Transverse colon (tissue), 4 donors: Measurements from ENCODE around the gene ZNF445. TPM values are rescaled to one million over a fixed set of nuclear protein-coding genes. Genes with fewer than 3 reads are reported as not detected.

Experiments used
- DNase-seq: peaks from one replicate; pipeline ENCODE4 v3.0.0-alpha.2; 2019
- H3K27ac ChIP-seq, 4 donors: fragments of 200-600 bp; sonication (generic); 2 replicates each; pipeline ENCODE4 v1.5.1; 2016 to 2018; ENCODE audit warnings: inconsistent platforms in 4 of 4
- H3K27me3 ChIP-seq: fragments of 200-600 bp; sonication (generic); 2 replicates; pipeline ENCODE4 v1.5.1; 2017; ENCODE audit warnings: inconsistent platforms
- H3K36me3 ChIP-seq, 4 donors: fragments of 200-600 bp; sonication (generic); 2 replicates each; pipeline ENCODE4 v1.5.1; 2017 to 2019; ENCODE audit warnings: inconsistent platforms in 4 of 4
- H3K4me1 ChIP-seq, 4 donors: fragments of 200-600 bp; sonication (generic); 2 replicates each; pipeline ENCODE4 v1.5.1; 2017 to 2020; ENCODE audit warnings: inconsistent platforms in 4 of 4
- H3K4me3 ChIP-seq, 4 donors: fragments of 200-600 bp; sonication (generic); 1 replicate in 1 of 4; 2 replicates in 3 of 4; pipeline versions ENCODE4 v1.5.1 to v1.6.1; 2017 to 2019; ENCODE audit warnings: inconsistent platforms in 4 of 4
- H3K9me3 ChIP-seq, 2 donors: fragments of 200-600 bp; sonication (generic); 2 replicates each; pipeline ENCODE4 v1.5.1; 2017 to 2019; ENCODE audit warnings: inconsistent platforms in 2 of 2
- EP300 ChIP-seq: sonication (generic); formaldehyde crosslinking; IDR thresholded peaks from one replicate; pipeline ENCODE4 v1.6.1; 2017; ENCODE audit warnings: antibody characterized with exemption, low read depth
- POLR2A ChIP-seq: fragments of 450-650 bp; IDR thresholded peaks from one replicate; pipeline ENCODE4 v1.6.1; 2016; ENCODE audit warnings: antibody characterized with exemption, mild to moderate bottlenecking, moderate library complexity
- POLR2AphosphoS5 ChIP-seq, 3 donors: sonication (generic); formaldehyde crosslinking; IDR thresholded peaks; one replicate each; pipeline ENCODE4 v1.6.1; 2016; ENCODE audit warnings: antibody characterized with exemption in 3 of 3
- WGBS, 2 donors: methylation state at CpG; one replicate each; pipeline ENCODE4 v1.1.5; 2018; ENCODE audit warnings: low coverage in 1 of 2; 5-methylcytosine and 5-hydroxymethylcytosine counted together
- in situ Hi-C, 4 donors: fragments of 200-750 bp; cut with MboI; loops; one replicate each; pipeline versions ENCODE4 v1.15.0 to v1.15.1; 2017; ENCODE audit warnings: low sequenced_read_pairs in 3 of 4, low pct_ligation_motif_present in 1 of 4, low pct_unique_long_range_greater_than_20kb in 1 of 4
- intact Hi-C: fragments of 100-400 bp; cut with DNase I; formaldehyde crosslinking; loops from one replicate; pipeline ENCODE4 v1.15.1; 2023; ENCODE audit warnings: low total_unique reads
- total RNA-seq, 4 donors: library from RNA; depleted of rRNA; stranded (reverse); fragments of >200 nt; gene quantifications; one replicate each; pipeline ENCODE4 v1.1.0, GENCODE V29; 2016
- TF ChIP-seq, protein P1 (sequence below), 5 experiments: fragments of 200-600 bp in 3 of 5; fragments of 450-650 bp in 2 of 5; sonication (generic) in 3 of 5; IDR thresholded peaks; 1 replicate in 2 of 5; 2 replicates in 3 of 5; pipeline ENCODE4 v1.5.1; 2016 to 2017; ENCODE audit warnings: antibody characterized with exemption in 5 of 5, inconsistent platforms in 3 of 5, mild to moderate bottlenecking in 2 of 5, moderate library complexity in 1 of 5

Gene ZNF445
- total RNA-seq, 4 donors from 2014 or later, result 6.8 to 12.7 (median 8.6) TPM

DNA sequence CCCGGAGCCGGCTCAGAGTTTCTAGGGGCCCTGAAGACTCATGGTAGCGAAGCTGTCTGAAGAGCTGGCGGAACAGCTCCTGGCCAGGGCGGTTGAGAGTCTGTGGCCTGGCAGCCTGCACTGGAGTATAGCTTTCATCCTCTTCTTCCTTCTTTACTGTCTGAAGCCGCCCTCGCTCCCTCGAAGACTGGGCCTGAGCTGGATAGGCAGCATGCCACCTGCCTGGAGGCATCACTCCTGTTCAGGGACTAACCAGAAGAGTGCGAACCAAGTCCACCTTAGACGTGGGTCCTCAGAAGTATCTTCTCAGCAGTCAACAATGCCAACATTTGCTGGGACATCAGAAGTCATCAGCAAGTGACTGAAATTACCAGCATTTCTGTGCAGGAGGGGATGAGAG, 22.2 kb downstream of the ZNF445 start:
- TF ChIP-seq, protein P1, sequence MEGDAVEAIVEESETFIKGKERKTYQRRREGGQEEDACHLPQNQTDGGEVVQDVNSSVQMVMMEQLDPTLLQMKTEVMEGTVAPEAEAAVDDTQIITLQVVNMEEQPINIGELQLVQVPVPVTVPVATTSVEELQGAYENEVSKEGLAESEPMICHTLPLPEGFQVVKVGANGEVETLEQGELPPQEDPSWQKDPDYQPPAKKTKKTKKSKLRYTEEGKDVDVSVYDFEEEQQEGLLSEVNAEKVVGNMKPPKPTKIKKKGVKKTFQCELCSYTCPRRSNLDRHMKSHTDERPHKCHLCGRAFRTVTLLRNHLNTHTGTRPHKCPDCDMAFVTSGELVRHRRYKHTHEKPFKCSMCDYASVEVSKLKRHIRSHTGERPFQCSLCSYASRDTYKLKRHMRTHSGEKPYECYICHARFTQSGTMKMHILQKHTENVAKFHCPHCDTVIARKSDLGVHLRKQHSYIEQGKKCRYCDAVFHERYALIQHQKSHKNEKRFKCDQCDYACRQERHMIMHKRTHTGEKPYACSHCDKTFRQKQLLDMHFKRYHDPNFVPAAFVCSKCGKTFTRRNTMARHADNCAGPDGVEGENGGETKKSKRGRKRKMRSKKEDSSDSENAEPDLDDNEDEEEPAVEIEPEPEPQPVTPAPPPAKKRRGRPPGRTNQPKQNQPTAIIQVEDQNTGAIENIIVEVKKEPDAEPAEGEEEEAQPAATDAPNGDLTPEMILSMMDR (IDR thresholded peaks at IDR 0.05), result no peak
- TF ChIP-seq POLR2A (no peak), POLR2AphosphoS5 (IDR thresholded peaks at IDR 0.05) (no peak), EP300 (no peak)
- WGBS, 2 donors, result 93 to 94% methylated on average over 3 to 10 of the region's 10 CpGs
- Histone ChIP-seq H3K36me3 (peaks cover 0 to 60% (median 26%) of the 10 kb centered on the region in 4 donors), H3K27me3 (no peaks in the 10 kb centered on the region), H3K4me1 (no peaks in the 10 kb centered on the region), H3K27ac (no peak overlapping the region), H3K9me3 (peaks cover 0 to under 1% of the 10 kb centered on the region in 2 donors), H3K4me3 (no peak overlapping the region)
- in situ Hi-C loops, result no loop called here
- intact Hi-C loops, result no loop called here
- no peak for DNase-seq

DNA sequence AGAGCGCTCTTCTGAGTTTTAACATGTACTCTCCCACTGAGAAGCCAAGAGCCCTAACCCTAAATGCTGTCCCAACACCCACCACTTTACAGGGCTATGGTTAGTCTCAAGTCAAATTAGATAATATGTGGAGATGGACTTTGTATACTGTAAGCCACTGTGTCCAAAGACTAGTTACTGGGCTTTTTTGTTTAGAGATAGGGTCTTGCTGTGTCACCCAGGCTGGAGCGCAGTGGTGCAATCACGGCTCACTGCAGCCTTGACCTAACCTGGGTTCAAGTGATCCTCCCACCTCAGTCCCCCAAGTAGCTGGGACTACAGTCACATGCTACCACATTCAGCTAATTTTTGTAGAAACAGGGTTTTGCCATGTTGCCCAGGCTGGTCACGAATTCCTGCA, 23.2 kb downstream of the ZNF445 start:
- no peak for DNase-seq
- TF ChIP-seq POLR2A (no peak), POLR2AphosphoS5 (IDR thresholded peaks at IDR 0.05) (no peak), EP300 (no peak)
- TF ChIP-seq, protein P1 (IDR thresholded peaks at IDR 0.05), result no peak
- in situ Hi-C loops (no loop called here), intact Hi-C loops (no loop called here)
- WGBS, 2 donors, result 98 to 100% methylated on average over 1 to 4 of the region's 4 CpGs
- H3K27me3 ChIP-seq, result no peaks in the 10 kb centered on the region
- H3K27ac ChIP-seq, result no peak overlapping the region
- H3K4me1 ChIP-seq, result no peaks in the 10 kb centered on the region
- H3K9me3 ChIP-seq, result no peaks in the 10 kb centered on the region
- no peak overlapping the region for H3K4me3 ChIP-seq
- H3K36me3 ChIP-seq, result peaks cover 0 to 70% (median 29%) of the 10 kb centered on the region in 4 donors

DNA sequence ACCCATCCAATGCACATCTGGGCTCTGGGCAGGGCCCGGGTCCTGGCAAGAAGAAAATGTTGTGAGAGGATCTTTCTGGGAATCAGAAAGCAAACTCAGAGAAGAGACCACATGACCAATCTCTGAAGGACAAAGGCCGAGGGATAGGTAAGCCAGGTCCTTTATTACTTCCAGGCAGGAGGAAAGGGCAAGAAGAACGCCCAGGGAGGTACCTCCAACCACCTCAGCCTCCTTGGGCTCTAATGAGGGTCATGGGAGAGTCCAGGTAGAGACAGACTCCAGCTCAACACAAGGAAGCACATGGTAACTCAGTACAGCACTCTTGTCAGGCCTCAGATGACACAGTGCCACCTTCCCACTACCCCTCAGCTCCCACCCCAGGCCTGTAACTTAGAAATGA, 26.0 kb downstream of the ZNF445 start:
- DNase-seq, result no peak
- in situ Hi-C loops, result no loop called here
- WGBS, 2 donors, result 92% methylated on average over 2 of the region's 3 CpGs; no CpG with 5 or more reads in 1 of the 2 donors
- Histone ChIP-seq H3K27ac (no peak overlapping the region), H3K36me3 (peaks cover 0 to 77% (median 38%) of the 10 kb centered on the region in 4 donors), H3K4me1 (no peaks in the 10 kb centered on the region), H3K9me3 (peaks cover 0 to 10% of the 10 kb centered on the region in 2 donors), H3K4me3 (no peak overlapping the region), H3K27me3 (no peaks in the 10 kb centered on the region)
- no peak for TF ChIP-seq POLR2AphosphoS5 (IDR thresholded peaks at IDR 0.05)
- TF ChIP-seq, protein P1 (IDR thresholded peaks at IDR 0.05), result no peak
- TF ChIP-seq POLR2A, result no peak
- no peak for TF ChIP-seq EP300
- intact Hi-C loops, result no loop called here

DNA sequence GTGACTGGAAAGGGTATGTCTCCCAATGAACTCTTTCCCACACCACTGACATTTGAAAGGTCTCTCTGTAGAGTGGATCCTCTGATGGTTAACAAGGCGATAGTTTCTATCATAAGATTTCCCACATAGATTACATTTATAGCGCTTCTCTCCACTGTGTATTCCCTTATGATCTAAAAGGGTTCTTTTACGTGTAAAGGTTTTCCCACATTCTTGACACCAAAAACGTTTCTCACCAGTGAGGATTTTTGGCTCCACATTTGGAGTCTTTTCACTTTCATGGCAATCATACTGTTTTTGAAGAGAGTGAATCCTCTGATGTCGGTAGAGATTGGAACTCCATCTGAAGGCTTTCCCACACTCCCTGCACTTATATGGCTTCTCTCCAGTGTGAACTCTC, 30.5 kb downstream of the ZNF445 start:
- H3K4me1 ChIP-seq, result no peaks in the 10 kb centered on the region
- 97 to 100% methylated on average over 1 to 5 of the region's 5 CpGs for WGBS, 2 donors
- intact Hi-C loops, result no loop called here
- no peak overlapping the region for H3K27ac ChIP-seq
- in situ Hi-C loops, result no loop called here
- H3K27me3 ChIP-seq, result no peaks in the 10 kb centered on the region
- no peak for DNase-seq
- TF ChIP-seq POLR2A, result no peak
- no peak for TF ChIP-seq EP300
- TF ChIP-seq, protein P1 (IDR thresholded peaks at IDR 0.05), result no peak
- TF ChIP-seq POLR2AphosphoS5 (IDR thresholded peaks at IDR 0.05), result no peak
- peaks cover 0 to 54% (median 25%) of the 10 kb centered on the region in 4 donors for H3K36me3 ChIP-seq
- H3K4me3 ChIP-seq, result no peak overlapping the region
- H3K9me3 ChIP-seq, result peaks cover 0 to 10% of the 10 kb centered on the region in 2 donors
